Measurements from ENCODE around the gene GANAB.
"Not testable (repeated sequence)": the region's sequence is repeated elsewhere in the genome, so short reads cannot be mapped to it uniquely, and the experiment has no call there.

Gene GANAB

DNA sequence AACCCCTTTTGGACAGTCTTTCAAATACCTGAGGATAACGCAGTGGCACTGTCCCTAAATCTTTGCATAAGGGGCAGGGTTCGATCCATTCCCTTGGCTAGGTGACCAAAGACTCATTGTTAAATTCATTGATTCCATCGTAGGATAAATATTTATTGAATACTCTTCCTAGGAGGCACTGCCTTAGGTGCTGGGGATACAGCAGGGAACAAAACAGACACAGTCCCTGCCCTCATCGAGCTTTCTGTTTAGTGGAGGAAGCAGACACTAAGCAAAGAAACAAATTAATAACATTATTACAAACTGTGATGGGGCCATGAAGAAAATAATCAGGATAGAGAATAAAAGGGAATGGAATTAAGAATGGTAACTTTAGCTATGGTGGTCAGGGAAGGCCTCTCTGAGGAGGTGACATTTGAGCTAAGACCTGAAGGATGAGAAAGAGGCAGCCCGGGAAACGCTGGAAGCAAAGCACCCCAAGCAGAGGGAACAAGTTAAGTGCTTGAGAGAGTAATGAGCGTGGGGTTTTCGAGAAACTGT lies 25.3 kb downstream of the GANAB start:
- DNase-seq = no peak

DNA sequence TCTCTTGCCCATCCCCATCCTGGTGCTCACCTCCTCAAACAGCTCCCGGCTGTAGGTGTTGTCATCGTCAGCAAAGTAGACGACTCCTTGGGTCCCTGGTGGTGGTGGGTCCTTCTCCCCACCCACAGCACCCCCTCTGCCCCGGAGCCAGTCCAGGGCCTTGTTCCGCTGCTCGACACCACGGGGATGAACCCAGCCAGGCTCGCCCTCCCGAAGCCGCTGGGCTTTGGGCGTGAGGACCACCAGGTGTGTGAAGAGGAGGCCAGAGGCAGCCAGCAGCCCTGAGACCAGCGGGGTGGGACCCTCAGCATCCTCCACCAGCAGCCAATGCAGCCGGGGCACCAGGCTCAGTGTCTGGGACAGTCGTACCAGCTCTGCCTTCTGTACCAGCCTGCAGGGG lies 29.5 kb downstream of the GANAB start:
- not testable (repeated sequence) for DNase-seq

DNA sequence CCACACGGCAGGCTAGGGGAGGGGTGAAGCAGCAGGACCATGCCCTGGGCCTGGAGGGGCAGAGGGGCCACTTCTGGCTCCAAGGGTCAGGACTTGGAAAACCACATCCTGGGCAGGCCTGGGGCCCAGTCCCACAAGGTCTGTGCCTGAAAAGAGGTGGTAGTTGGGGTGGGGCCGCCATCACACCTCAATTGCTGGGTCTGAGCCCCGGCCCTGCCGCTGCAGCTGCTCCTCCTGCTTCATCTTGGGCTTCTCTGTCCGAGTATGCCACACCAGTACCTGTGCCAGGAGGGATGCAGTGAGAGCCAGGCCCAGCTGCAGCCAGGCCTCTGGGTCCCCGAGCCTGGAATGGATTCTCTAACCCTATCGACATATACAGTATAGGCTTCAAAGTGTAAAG lies 30.9 kb downstream of the GANAB start:
- DNase-seq = no peak

DNA sequence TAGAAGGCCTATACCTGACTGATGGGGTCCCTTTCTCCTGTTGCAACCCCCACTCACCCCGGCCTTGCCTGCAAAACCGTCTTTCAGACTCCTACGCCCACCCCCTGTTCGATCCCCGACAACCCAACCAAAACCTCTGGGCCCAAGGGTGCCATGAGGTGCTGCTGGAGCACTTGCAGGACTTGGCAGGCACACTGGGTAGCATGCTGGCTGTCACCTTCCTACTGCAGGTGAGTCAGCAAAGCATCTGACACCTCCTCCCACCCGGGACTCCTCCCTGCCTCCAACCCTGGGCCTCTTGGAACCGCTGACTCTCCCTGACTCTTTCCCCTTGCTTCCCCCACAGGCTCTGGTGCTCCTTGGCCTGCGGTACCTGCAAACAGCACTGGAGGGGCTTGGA lies 32.1 kb downstream of the GANAB start:
- no peak for DNase-seq

DNA sequence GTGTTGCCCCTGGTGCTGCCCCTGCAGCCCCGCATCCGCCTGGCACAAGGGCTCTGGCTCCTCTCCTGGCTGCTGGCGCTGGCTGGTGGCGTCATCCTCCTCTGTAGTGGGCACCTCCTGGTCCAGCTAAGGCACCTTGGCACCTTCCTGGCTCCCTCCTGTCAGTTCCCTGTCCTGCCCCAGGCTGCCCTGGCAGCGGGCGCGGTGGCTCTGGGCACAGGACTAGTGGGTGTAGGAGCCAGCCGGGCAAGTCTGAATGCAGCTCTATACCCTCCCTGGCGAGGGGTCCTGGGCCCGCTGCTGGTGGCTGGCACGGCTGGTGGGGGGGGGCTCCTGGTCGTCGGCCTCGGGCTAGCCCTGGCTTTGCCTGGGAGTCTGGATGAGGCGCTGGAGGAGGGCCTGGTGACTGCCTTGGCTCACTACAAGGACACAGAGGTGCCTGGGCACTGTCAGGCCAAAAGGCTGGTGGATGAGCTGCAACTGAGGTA lies 33.1 kb downstream of the GANAB start:
- DNase-seq = no peak

DNA sequence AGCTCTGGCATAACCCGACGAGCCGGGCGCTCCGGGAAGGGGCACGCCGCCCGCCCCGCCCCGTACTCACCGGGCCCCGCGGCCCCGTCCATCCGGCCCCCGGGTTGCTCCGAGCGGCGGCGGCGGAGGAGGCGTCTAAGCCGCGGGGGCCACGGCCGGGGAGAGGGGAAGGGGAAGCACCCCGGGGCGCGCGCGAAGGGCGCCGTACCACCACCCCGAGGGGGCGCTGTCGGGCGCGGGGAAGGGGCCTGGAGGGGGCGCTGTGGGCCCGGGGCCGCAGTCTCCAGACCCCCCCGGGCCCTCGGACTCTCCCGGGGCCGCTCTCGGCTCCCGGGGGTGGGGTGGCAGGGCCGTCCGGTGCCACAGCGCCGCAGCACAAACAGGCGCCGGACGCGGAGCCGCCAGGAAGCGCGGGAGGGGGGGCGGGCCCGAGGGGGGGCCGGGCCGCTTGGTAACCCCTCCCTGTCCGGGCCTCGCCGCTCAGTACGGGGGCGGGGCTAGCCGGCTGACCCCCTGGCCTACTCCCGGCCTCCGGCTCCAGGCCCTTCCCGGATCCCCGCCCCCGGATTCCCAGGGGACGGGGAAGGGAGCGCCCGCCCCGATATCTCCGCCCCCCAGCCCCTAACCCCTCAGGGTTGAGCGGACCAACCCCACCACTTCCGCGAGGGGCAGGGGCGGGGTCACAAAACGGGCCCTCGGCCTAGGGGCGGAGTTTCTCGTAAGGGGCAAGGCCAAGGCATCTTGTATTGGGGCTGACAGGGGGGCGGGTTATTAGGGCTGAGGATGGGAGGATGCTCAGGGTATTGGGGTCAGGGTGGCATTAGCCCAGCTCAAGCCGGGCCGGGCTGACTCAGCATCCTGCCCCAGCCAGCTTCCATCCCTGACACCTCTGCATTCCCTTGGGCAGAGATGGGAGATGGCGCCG lies 33.8 kb downstream of the GANAB start, which contains the start of the genes EML3 and ROM1:
Gene EML3 (minus strand): TSS at position 410 of the 925 bp plus-strand sequence. CDS start 318 bp downstream, at position 92.
Gene ROM1 (plus strand): TSS at position 892 of the 925 bp plus-strand sequence. CDS start 25 bp downstream, at position 917.
- DNase-seq = peak; percentile 89

DNA sequence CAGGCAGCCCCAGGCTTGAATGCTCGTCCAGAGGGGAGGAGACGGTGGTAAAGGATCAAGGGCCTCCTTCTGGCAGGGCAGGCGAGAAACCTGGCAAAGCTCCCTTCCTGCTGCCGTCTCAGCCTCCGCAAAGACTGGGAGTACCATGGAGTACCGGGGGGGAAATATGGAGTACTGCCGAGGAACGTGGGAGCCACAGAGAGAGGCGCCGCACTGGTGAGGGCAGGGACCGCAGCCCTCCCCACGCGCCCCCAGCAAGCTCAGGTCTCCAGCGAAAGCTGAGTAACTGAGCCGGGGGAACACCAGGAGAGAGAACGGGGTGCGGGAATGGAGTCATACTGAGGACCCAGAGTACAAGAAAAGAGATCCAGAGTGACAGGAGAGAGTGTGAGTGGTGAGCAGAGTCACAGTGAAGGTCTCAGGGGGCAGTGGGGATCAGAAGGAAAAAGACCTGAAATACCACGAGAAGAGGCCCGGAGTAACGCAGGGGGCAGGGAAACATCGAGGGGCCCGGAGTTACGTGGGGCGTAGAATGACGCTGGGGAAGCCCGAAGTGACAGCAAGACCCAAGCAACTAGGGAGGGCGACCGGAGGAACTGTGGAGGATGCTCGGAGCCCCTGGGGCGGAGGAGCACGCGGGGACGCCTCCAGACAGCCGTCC lies 34.6 kb downstream of the GANAB start:
- peak; percentile 40 for DNase-seq

DNA sequence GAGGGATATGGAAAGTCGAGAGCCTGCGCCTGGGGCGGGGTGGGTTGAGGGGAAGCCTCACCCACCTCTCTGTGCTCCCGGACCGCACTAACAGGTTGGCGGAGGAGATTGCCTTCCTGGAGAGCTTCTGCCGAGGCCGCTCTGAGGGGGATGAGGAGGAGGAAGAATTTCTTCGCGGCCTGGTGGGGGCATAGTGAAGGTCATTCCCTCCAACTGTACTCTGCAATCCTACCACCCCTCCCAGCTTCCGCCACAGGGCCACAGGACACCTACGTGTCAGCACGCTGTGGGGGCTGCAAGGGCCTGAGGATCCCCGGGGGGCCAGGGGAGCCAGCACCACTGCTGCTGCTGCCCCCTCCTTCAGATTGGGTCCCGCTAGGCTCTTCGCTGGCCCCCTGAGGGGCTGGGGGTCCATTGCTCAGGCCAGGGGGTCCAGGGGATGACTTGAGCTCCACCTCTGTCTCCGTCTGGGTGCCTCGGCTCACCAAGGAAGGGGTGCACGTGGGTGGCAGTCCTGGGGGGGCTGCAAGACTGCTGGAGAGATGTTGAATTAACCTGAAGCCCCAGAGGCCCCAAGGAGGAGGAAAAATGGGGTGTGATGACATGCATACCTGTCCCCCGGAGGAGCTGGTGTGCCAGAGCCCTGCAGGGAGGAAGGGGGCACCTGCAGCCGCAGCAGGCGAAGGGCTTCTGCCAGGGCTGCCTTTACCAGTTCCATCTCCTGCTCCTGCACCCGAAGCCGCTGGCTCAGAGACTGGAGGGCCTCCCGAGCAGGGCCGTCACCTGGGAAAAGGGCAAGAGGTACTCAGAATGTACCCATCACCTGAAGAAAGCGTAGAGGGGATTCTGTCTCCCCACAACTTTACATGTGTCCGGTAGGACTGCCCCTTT lies 35.4 kb downstream of the GANAB start:
- no peak for DNase-seq

DNA sequence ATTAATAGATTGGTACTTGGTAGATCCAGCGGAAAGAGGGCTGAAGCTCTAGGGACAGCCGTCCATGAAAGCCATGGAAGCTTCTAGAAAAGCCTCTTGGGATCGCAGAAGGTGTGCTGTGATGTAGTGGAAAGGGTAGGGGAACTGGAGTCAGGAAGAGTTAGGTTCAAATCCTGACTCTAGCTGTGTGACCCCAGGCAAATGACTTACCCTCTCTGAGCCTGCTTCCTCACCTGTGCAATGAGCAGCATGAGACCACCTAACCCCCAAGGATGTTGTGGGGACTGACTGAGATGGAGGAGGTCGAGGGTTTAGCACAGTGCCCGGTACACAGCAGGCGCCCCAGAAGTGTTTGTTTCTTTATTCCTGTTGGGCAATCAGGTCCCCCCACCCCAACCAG lies 36.0 kb downstream of the GANAB start:
- DNase-seq = no peak

DNA sequence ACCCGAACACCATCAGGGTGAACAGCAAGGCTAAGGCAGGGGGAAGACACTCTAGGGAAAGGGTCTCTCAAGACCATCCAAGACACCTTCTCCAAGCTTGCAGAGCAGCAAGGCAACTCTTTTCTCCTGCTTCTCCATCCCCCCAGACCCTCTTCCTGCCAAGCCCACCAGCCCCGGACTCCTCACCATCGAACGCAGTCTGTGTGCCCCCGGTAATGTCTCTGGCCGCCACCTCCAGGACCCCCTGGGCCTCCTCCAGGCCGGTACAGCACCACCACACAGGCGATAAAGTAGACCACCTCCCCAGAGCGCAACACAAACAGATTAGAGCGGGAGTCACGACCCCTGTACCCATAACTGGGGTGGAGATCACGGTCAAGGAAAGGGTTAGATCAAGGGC lies 37.6 kb downstream of the GANAB start:
- DNase-seq = no peak

DNA sequence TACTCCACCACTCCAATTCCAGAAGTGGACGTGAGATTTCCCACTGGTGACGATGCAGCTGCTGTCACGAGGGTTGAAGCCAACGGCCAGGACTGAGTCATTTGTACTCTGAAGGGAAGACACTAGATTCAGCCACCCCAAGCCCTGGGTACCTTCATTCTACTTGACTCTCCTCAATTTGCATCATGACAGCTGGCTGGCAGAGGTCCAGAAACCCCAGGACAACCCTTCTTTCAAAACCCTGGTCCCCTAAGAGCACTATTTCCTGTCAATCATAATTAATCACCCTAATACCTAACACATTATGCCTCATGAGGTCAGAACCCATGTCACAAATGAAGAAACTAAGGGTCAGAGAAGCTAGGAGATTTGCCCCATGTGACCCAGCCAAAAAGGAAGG lies 38.7 kb downstream of the GANAB start:
- DNase-seq = no peak

DNA sequence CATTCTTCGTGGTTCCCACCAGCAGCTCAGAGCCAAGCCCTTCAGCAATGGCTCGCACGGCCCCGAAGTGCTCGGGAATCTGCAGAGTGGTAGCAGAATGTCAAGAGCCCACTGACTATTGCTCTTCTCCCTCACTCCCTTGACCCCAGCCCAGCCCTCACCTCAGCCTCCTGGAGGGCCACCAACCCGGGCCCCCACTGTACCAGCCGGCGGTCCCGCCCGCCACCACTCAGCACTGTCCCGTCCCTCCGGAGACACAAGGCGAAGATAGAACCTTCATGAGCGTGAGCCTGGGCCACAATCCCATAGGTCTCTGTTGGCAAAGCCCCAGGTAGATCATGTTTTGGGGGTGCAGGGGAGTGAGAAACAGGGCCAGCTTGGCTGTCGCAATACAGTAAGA lies 40.5 kb downstream of the GANAB start:
- no peak for DNase-seq

DNA sequence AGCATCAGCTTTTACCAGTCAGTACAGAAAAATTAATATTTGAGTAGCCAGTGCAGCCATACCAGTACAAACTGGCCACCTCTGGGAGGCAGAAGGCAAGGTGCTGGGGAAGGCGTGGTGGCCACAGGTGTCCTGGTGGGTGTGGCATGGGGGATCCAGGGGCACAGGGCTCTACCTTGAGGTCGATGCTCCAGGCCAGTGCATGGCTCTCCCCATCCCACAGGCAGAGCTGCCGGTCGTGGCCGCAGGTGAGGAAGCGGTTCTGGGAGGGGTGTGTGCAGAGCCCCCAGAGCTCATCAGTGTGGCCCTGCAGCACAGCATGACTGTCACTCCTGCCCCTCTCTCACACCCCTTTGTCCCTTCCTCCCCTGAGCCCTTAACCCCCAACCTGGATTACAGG lies 40.9 kb downstream of the GANAB start:
- DNase-seq = no peak

DNA sequence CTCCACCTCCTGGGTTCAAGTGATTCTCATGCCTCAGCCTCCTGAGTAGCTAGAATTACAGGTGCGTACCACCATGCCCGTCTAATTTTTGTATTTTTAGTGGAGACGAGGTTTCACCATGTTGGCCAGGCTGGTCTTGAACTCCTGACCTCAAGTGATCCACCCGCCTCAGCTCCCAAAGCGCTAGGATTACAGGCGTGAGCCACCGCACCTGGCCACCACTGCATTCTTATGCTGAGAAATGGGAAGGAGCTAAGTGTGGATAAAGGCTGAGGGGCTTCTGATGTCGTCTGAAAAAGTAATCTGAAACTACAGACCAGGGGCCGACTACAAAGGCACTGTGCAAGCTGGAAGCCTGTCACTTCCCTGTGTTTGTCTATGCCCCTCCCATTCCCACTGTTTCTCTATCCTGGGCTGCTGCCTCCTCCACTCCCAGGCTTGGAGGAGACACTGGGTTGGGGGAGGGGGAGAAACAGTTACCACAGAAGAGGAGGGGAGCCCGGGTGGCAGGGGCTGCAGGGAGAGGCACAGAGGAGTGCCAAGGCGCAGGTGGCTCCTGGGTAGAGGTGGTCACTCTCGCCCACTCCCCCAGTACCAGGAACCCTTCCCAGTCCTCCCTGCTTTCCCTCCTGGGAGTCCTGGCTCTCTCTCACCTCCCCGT lies 41.8 kb downstream of the GANAB start:
- DNase-seq = no peak

DNA sequence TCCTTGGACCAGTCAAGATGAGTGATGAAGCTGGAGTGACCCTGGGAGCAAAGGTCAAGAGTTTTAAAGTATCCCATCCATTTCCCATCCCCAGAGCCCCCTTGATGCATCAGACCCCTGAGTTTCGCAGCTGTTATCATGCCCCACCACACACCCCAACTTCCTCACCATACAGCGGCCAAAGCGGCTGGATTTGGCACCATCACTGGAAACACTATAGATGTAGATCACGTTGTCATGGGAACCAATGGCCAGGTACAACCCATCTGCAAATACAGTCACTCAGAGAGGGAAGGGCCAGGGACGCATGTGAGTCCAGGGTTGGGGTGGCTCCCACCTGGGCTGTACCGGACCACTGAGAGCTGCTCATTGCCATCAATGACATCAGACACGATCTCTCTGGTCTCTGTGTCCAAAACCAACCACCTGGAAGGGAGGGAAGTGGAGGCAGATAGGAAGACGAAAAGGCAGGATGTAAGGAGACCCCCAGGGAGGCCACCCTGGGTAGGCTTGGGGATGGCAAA lies 42.6 kb downstream of the GANAB start:
- no peak for DNase-seq

DNA sequence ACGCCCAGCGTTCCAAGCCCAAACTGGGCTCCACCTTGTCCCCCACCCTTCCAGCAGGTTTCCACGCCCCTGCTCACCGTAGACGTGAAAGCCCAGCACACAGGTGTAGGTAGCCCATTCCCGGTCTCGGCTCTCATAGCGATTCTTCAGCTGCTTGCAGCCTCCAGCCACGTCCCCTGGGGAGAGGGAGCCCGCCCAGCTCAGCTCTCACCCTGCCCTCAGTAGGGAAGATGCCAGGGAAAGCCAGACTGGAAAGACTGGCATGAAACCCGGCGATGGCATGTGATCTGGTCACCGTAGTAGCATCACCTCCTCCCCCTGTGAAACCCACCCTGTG lies 43.4 kb downstream of the GANAB start:
- no peak for DNase-seq

DNA sequence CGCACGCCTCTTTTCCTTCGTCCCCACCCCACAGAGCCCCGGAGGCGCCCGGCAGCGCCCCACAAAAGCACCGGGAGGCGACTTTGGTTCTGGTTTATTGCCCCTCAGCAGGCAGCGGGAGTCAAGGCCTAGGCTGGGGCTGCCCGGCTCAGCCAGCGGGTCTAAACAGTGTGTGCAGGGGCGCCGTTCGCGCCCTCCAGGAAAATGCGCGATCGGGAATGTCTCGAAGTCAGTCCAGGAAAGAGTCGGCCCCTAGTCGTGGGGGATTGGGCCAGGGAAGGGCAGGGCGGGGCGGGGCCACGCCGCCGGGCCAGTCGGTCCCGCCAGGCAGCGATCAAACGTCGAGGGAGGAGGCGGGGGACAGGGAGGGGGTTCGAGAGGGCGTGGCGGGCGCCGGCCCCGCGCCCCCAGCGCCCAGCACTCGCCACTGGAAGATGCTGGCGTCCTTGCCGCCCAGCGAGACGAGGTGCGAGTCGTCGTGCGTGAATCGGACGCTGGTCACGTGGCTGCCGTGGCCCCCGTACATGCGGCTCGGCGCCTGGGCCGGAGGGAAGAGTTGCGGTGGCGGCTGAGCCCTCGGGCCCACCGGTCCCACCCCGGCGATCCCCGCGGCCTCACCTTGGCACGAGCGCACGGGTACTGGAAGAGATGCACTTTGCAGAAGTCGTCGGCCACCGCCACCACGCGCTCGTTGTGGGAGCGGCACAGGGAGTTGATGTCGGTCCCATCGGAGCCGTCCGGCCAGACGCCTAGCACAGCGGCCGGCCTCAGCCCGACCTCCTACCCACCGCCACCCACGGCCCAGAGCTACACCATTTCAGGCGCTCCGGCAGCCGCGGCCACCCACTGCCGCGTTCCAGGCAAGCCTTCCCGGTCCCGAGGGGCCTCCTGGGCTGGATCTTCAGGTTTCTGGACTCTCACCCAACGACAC lies 44.0 kb downstream of the GANAB start:
- peak; percentile 29 for DNase-seq

DNA sequence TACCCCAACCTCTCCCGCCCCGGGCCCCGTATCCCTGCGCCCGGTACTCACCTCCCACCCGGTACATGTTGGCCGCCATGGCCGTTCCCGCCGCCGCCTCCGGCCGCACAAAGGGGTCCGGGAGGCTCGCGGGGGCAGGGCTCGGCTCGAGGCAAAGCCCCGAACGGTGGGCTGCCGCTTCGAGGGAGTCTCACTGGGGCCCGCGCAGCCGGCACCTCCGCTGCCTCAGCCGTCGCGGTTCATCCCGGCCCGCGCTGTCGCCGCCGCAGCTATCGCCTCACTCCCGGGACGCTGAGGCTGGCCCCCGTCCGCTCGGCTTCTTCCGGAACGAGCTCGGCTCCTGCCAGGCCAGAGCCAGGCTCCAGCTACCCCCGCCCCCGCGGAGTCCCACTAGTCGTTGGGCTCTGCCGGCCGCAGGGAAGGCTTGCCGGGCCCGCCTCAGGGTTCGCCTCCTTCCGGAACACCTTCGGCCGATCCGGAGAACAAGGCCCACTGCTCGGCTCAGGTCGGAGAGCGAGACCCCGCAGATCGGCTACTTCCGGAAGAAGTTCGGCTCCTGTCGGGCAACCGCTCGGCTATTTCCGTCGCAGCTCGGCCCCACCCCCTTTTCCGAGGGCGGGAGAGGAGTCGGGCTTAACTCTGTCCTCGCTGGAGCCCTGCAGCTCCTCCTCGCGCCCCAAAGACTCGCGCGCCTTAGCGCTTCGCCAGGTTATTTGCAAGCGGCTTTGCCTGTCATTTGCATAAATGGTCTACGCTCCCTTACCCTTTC lies 44.9 kb downstream of the GANAB start, which contains the start of gene MTA2:
Gene MTA2 (minus strand): TSS at position 494 of the 769 bp plus-strand sequence. CDS start 415 bp downstream, at position 79.
- peak; percentile 97 for DNase-seq

DNA sequence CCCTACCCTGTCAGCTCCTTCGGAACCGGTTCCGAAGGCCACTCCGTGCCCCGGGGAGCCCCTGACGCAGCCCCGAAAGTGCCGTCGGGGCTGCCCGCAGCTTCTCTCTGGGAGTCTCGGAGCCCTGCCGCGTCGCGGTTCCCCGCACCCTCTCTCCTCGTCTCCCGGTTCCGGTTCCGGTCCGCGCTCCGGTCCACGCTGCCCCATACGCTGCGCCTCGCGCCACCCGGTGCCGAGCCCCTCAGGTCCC lies 45.4 kb downstream of the GANAB start:
- DNase-seq = no peak

Measured in CD4-positive, alpha-beta T cell treated with Interleukin-4 for 4 hours (primary cell).